Mesodermal cell (in vitro differentiated cells): Measurements from ENCODE around the gene TP53RK.
A peak's percentile ranks its signal among the peaks of the same experiment; 100 is the strongest.

Experiments used
- H3K27ac ChIP-seq: 2 replicates; pipeline ENCODE4 v1.7.0; 2013; ENCODE audit warnings: mild to moderate bottlenecking, low read depth, low read length, moderate library complexity; ENCODE audit not compliant: severe bottlenecking
- H3K36me3 ChIP-seq: 2 replicates; pipeline ENCODE4 v1.7.1; 2013; ENCODE audit warnings: mild to moderate bottlenecking, low read length, moderate library complexity; ENCODE audit not compliant: control insufficient read depth, insufficient read depth
- H3K4me1 ChIP-seq: one replicate; pipeline ENCODE4 v1.7.1; 2013; ENCODE audit warnings: mild to moderate bottlenecking, low read length; ENCODE audit not compliant: insufficient read depth, control insufficient read depth, poor library complexity, severe bottlenecking
- H3K4me3 ChIP-seq: 2 replicates; pipeline ENCODE4 v1.7.0; 2013; ENCODE audit warnings: low read length, control low read depth, mild to moderate bottlenecking; ENCODE audit not compliant: insufficient read depth, poor library complexity, severe bottlenecking; ENCODE audit errors: extremely low read depth
- H3K9me3 ChIP-seq: 2 replicates; pipeline ENCODE4 v1.7.1; 2013; ENCODE audit warnings: mild to moderate bottlenecking, low read length, moderate library complexity; ENCODE audit not compliant: control insufficient read depth
- WGBS, 2 experiments: methylation state at CpG; one replicate each; pipeline ENCODE4 v1.1.5; 2013; ENCODE audit warnings: missing lambda C conversion rate in 2 of 2; ENCODE audit not compliant: insufficient coverage in 2 of 2; 5-methylcytosine and 5-hydroxymethylcytosine counted together

TP53RK gene

GRCh38 chr20:46696791-46697279 is 7.6 kb upstream of the TP53RK start:
- WGBS, 2 experiments: 86 to 100% methylated on average over 2 to 3 of the region's 3 CpGs
- Histone ChIP-seq H3K27ac (no peak overlapping the region), H3K4me3 (no peak overlapping the region), H3K36me3 (no peaks in the 10 kb centered on the region), H3K4me1 (peaks cover 7% of the 10 kb centered on the region), H3K9me3 (no peaks in the 10 kb centered on the region)

GRCh38 chr20:46695892-46696291 is 6.6 kb upstream of the TP53RK start:
- H3K27ac ChIP-seq: peak overlapping the region; percentile 57
- no peaks in the 10 kb centered on the region for H3K4me1 ChIP-seq
- 55 to 73% methylated on average over 3 of the region's 3 CpGs for WGBS, 2 experiments

GRCh38 chr20:46694484-46694883 is 5.2 kb upstream of the TP53RK start:
- 60 to 67% methylated on average over 2 of the region's 2 CpGs for WGBS, 2 experiments
- Histone ChIP-seq H3K36me3 (no peaks in the 10 kb centered on the region), H3K4me3 (no peak overlapping the region), H3K9me3 (no peaks in the 10 kb centered on the region), H3K4me1 (peaks cover 6% of the 10 kb centered on the region), H3K27ac (no peak overlapping the region)

More at GRCh38 chr20:46695892-46696291, 6.6 kb upstream of the TP53RK start:
- H3K36me3 ChIP-seq: no peaks in the 10 kb centered on the region
- H3K4me3 ChIP-seq: no peak overlapping the region
- H3K9me3 ChIP-seq: no peaks in the 10 kb centered on the region

GRCh38 chr20:46691196-46691595 is 2.0 kb upstream of the TP53RK start:
- peaks cover 6% of the 10 kb centered on the region for H3K4me1 ChIP-seq
- WGBS, 2 experiments: 100% methylated on average over 1 of the region's 4 CpGs; no CpG with 5 or more reads in 1 of the 2 experiments
- H3K4me3 ChIP-seq: no peak overlapping the region
- H3K27ac ChIP-seq: no peak overlapping the region
- H3K9me3 ChIP-seq: no peaks in the 10 kb centered on the region
- H3K36me3 ChIP-seq: peaks cover 15% of the 10 kb centered on the region

GRCh38 chr20:46690219-46691106 is 1.2 kb upstream of the TP53RK start:
- Histone ChIP-seq H3K9me3 (no peaks in the 10 kb centered on the region), H3K27ac (peak overlapping the region; percentile 86), H3K4me3 (peak overlapping the region; percentile 73), H3K36me3 (peaks cover 23% of the 10 kb centered on the region), H3K4me1 (peaks cover 6% of the 10 kb centered on the region)
- WGBS, 2 experiments: 86 to 92% methylated on average over 11 to 13 of the region's 13 CpGs

GRCh38 chr20:46689754-46690085 is 476 bp upstream of the TP53RK start:
- H3K9me3 ChIP-seq: no peaks in the 10 kb centered on the region
- H3K36me3 ChIP-seq: peaks cover 30% of the 10 kb centered on the region
- H3K27ac ChIP-seq: peak overlapping the region; percentile 86
- WGBS, 2 experiments: 0% methylated on average over 10 of the region's 12 CpGs
- H3K4me3 ChIP-seq: peak overlapping the region; percentile 73
- peaks cover 6% of the 10 kb centered on the region for H3K4me1 ChIP-seq

GRCh38 chr20:46688151-46689081 is 828 bp downstream of the TP53RK start:
- 17 to 24% methylated on average over 16 of the region's 20 CpGs for WGBS, 2 experiments
- H3K4me3 ChIP-seq: peak overlapping the region; percentile 73
- peaks cover 15% of the 10 kb centered on the region for H3K4me1 ChIP-seq
- H3K36me3 ChIP-seq: peaks cover 35% of the 10 kb centered on the region
- H3K9me3 ChIP-seq: no peaks in the 10 kb centered on the region
- H3K27ac ChIP-seq: peak overlapping the region; percentile 94

- Histone ChIP-seq H3K4me3 (peak overlapping the region; percentile 18), H3K27ac (peak overlapping the region; percentile 57), H3K4me1 (peaks cover 12% of the 10 kb centered on the region), H3K9me3 (no peaks in the 10 kb centered on the region), H3K36me3 (peaks cover 44% of the 10 kb centered on the region)
- 51 to 54% methylated on average over 17 of the region's 23 CpGs for WGBS, 2 experiments
These were observed 5.1 kb downstream of the TP53RK start for GRCh38 chr20:46683939-46684750.

GRCh38 chr20:46683668-46683938 is 5.6 kb downstream of the TP53RK start:
- Histone ChIP-seq H3K9me3 (no peaks in the 10 kb centered on the region), H3K4me1 (peaks cover 12% of the 10 kb centered on the region), H3K36me3 (peaks cover 44% of the 10 kb centered on the region), H3K4me3 (no peak overlapping the region), H3K27ac (no peak overlapping the region)
- 71 to 74% methylated on average over 8 of the region's 8 CpGs for WGBS, 2 experiments

GRCh38 chr20:46683011-46683667 is 6.1 kb downstream of the TP53RK start:
- Histone ChIP-seq H3K9me3 (no peaks in the 10 kb centered on the region), H3K4me3 (no peak overlapping the region), H3K36me3 (peaks cover 44% of the 10 kb centered on the region), H3K27ac (no peak overlapping the region), H3K4me1 (peaks cover 12% of the 10 kb centered on the region)
- WGBS, 2 experiments: 73 to 87% methylated on average over 5 to 6 of the region's 12 CpGs
